Astrocyte of the cerebellum (primary cell): ENCODE results near the gene IRX6.

Experiments
- DNase-seq: peaks from one replicate; pipeline ENCODE4 v3.0.0-alpha.2; 2011; ENCODE audit warnings: low read depth
- H3K4me3 ChIP-seq: 2 replicates; pipeline ENCODE4 v1.5.1; 2011; ENCODE audit warnings: mild to moderate bottlenecking, low read depth, low read length, moderate library complexity
- in situ Hi-C: cut with HindIII; loops from 2 replicates; pipeline ENCODE4 v1.10.0; 2017; ENCODE audit warnings: low sequenced_read_pairs
- TF ChIP-seq, protein P1 (sequence below): IDR thresholded peaks from 2 replicates; pipeline ENCODE4 v1.5.1; 2012; ENCODE audit warnings: low read length, low read depth, moderate library complexity, mild to moderate bottlenecking; ENCODE audit errors: missing control alignments

IRX6 gene

DNA sequence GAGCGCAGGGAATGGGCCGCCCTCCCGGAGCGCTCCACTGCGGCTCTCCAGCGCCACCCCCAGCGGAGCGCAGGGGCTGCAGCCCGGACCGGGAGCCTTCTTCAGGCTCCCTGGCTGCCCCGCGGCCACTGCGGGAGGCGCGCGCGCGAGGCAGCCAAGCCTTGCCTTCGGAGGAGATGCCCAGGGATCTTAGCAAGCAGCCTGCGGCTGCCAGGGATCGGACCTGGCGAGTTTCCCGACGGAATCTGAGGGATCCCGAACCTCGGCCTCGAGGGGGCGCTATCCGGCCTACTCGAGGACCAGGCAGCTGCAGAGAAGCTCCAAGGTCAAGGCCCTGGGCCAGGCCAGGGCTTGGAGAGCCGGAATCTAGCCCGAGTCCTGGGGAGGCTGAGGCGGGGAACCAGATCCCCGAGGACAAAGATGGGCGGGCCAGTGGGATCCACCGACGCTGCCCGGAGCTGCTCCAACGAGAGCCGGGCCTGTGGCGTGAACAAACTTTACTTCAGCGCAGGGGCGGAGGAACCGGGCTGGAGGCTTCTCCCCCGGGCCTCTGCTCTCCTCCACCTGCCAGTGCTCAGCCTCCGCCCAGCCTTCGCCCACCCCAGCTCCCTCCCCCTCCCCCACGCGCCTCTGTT is at the start of gene IRX6:
Gene IRX6 (plus strand): TSS at position 567 of the 635 bp plus-strand sequence. CDS start 889 bp downstream, outside the sequence.
- in situ Hi-C loops = no loop called here
- no peak for DNase-seq
- TF ChIP-seq, protein P1, sequence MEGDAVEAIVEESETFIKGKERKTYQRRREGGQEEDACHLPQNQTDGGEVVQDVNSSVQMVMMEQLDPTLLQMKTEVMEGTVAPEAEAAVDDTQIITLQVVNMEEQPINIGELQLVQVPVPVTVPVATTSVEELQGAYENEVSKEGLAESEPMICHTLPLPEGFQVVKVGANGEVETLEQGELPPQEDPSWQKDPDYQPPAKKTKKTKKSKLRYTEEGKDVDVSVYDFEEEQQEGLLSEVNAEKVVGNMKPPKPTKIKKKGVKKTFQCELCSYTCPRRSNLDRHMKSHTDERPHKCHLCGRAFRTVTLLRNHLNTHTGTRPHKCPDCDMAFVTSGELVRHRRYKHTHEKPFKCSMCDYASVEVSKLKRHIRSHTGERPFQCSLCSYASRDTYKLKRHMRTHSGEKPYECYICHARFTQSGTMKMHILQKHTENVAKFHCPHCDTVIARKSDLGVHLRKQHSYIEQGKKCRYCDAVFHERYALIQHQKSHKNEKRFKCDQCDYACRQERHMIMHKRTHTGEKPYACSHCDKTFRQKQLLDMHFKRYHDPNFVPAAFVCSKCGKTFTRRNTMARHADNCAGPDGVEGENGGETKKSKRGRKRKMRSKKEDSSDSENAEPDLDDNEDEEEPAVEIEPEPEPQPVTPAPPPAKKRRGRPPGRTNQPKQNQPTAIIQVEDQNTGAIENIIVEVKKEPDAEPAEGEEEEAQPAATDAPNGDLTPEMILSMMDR = no peak
- no peak within 1 kb of the TSS for H3K4me3 ChIP-seq

DNA sequence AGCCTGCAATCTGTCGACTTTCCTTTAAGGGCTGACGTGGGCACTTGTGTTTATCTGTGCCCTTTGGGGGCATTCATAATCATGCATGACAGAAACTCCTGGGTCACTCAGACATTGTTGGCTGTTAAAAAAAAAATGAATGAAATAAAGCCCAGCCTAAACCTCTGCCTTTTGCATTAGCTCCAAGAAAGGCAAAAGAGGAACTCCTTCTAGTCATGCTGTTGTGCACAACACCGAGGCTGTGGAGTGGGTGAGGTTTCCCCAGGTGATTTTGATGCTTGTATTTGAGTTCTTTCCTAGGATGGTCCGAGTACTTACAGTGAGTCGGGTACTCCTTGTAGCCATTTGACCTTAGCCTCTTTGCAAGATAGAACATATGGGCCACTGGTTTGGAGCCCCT is 49.6 kb upstream of the IRX6 start:
- in situ Hi-C loops = no loop called here
- TF ChIP-seq, protein P1 = no peak
- DNase-seq = no peak
- H3K4me3 ChIP-seq = no peak overlapping the region

DNA sequence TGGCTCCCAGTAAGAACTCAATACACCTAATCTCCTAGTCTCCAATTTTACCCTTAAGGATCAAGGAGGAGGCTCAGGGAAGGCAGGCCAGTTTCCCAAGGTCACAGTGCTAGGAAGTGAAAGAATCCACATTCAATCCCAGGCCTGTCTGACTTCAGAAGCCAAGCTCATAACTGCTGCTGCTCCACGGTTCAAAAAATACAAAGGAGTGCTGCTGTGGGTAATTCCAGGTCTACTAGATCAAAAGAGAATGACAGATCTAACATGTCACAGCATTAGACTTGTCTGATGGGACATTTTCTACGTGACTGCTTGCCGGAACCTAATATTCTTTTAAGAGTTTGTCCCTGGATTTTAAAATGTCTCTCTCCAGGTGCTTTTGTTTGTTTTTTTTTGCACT is 48.8 kb upstream of the IRX6 start:
- no peak for DNase-seq
- no peak overlapping the region for H3K4me3 ChIP-seq
- TF ChIP-seq, protein P1 = no peak
- in situ Hi-C loops = no loop called here

DNA sequence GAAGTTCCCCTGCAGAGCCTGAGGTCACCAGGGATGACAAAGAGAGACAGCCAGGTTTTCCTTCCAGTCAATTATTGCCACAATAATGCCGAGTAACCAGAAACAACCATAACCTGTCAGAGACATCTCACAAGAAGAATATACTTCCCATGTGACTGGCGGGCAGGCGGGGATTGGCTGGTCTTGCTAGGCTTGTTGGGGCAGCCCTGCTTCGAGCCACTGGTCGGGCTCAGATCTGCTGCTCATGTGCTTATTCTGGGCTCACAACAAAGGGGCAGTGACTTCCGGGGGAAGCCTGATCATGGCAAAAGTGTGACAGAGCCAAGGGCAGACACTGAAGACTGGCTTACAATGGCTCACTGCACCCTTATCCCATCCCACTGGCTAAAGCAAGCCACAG is 48.1 kb upstream of the IRX6 start:
- TF ChIP-seq, protein P1 = no peak
- no peak for DNase-seq
- in situ Hi-C loops = no loop called here
- no peak overlapping the region for H3K4me3 ChIP-seq

DNA sequence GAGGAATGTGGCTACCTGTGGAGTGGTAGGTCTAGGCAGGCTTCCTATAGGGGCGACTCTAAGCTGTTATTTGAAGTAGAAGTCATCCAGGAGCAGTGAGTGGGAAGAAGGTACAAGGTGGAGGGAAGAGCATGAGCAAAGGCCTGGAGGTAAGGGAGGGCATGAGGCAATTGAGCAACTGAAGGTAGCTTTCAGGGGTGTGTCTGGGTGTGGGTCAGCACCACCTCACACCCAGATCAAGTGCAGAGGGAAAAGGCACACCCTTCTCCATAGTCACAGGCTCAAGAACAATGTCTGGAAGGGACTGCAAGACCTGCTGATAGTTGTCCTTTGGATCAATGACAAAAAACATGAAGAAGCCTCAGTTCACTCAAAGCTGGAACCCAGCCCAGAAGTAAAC is 46.5 kb upstream of the IRX6 start:
- in situ Hi-C loops = no loop called here
- H3K4me3 ChIP-seq = no peak overlapping the region
- TF ChIP-seq, protein P1 = no peak
- no peak for DNase-seq

DNA sequence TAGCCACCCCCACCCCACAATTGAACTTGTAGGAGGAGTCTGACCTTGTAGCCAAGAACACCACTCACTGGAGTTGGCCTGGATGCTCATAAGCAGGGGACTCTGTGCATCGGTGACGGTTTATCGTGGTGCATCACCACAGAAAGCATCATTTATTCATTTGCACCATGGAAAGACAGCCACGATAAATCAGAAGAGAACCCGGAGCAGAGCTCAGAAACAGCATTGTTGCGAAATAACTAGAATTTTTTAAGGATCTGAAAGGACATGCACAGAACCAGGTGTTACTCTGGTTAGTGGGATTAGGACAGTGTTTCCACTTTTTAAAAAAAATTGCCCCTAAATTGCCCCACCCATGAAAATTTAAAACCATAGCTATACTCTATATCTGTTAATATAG is 44.4 kb upstream of the IRX6 start:
- H3K4me3 ChIP-seq = no peak overlapping the region
- no peak for DNase-seq
- in situ Hi-C loops = no loop called here
- TF ChIP-seq, protein P1 = no peak

DNA sequence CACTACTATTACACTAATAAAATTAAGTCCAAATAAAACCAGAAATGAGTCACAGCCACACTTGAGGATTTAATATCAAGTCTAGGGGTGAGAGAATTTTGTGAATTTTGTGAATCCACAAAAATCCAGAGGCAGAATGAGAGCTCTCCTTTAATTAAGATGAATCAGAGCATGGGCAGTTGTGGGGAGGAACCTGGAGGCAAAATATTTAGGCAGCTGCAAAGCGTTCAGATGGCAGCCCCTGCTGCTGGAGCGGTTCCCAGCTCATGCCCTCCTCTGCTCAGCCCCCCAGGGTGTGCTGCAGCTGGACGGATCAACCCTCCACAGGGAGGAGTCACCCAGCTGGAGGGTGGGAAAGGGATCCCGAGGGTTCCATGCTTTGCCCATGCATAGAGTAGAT is 43.4 kb upstream of the IRX6 start:
- TF ChIP-seq, protein P1 = no peak
- H3K4me3 ChIP-seq = no peak overlapping the region
- no peak for DNase-seq
- in situ Hi-C loops = no loop called here
